GM12878 (cell line): ENCODE results near the gene CCDC28A. TPM values are rescaled to one million over a fixed set of nuclear protein-coding genes. Genes with fewer than 3 reads are reported as not detected.
A peak's percentile ranks its signal among the peaks of the same experiment; 100 is the strongest.

ENCODE experiments used
- ATF7 ChIP-seq: fragments of 450-650 bp; IDR thresholded peaks from 2 replicates; pipeline ENCODE4 v1.6.1; 2016; ENCODE audit warnings: low read depth, mild to moderate bottlenecking
- BACH1 ChIP-seq: fragments of 450-650 bp; IDR thresholded peaks from 2 replicates; pipeline ENCODE4 v1.6.1; 2017; ENCODE audit warnings: mild to moderate bottlenecking, borderline replicate concordance
- CREM ChIP-seq: IDR thresholded peaks from 2 replicates; pipeline ENCODE4 v1.6.1; 2014; ENCODE audit warnings: antibody characterized with exemption, low read depth
- EED ChIP-seq: sonication (generic); IDR thresholded peaks from 2 replicates; pipeline ENCODE4 v1.6.1; 2016; ENCODE audit warnings: antibody characterized with exemption, low read depth
- ELK1 ChIP-seq: IDR thresholded peaks from 2 replicates; pipeline ENCODE4 v1.6.1; 2012; ENCODE audit warnings: low read depth, low read length, improper control_type of control experiment
- HDAC2 ChIP-seq: fragments of 200-600 bp; sonication (generic); IDR thresholded peaks from 2 replicates; pipeline ENCODE4 v1.6.1; 2017
- HDAC6 ChIP-seq: fragments of 200-600 bp; sonication (generic); IDR thresholded peaks from one replicate; pipeline ENCODE4 v1.8.0; 2017; ENCODE audit warnings: antibody characterized with exemption; ENCODE audit not compliant: unreplicated experiment
- KLF5 ChIP-seq: fragments of 450-650 bp; IDR thresholded peaks from 2 replicates; pipeline ENCODE4 v1.6.1; 2014; ENCODE audit warnings: mild to moderate bottlenecking; ENCODE audit not compliant: partially characterized antibody
- MXI1 ChIP-seq: fragments of 150-350 bp; IDR thresholded peaks from 2 replicates; pipeline ENCODE4 v1.6.1; 2011; ENCODE audit warnings: low read depth, mild to moderate bottlenecking, inconsistent platforms, low read length, improper control_type of control experiment
- NBN ChIP-seq: fragments of 450-650 bp; IDR thresholded peaks from 2 replicates; pipeline ENCODE4 v1.6.1; 2016
- NFYB ChIP-seq: IDR thresholded peaks from 2 replicates; pipeline ENCODE4 v1.6.1; 2011; ENCODE audit warnings: low read depth, mild to moderate bottlenecking, low read length, improper control_type of control experiment, moderate library complexity; ENCODE audit not compliant: insufficient read depth
- NR2C1 ChIP-seq: fragments of 450-650 bp; IDR thresholded peaks from 2 replicates; pipeline ENCODE4 v1.6.1; 2017; ENCODE audit warnings: antibody characterized with exemption, mild to moderate bottlenecking, moderate library complexity
- PAX5 ChIP-seq: IDR thresholded peaks from 2 replicates; pipeline ENCODE4 v1.6.1; 2011; ENCODE audit warnings: low read depth, low read length, borderline replicate concordance
- POLR2AphosphoS2 ChIP-seq: IDR thresholded peaks from 2 replicates; pipeline ENCODE4 v1.6.1; 2011; ENCODE audit warnings: low read depth, mild to moderate bottlenecking, low read length, improper control_type of control experiment, moderate library complexity
- RELB ChIP-seq: fragments of 450-650 bp; IDR thresholded peaks from 2 replicates; pipeline ENCODE4 v1.6.1; 2017; ENCODE audit warnings: low read depth, mild to moderate bottlenecking, moderate library complexity
- SMAD5 ChIP-seq: IDR thresholded peaks from 2 replicates; pipeline ENCODE4 v1.6.1; 2016; ENCODE audit warnings: antibody characterized with exemption, low read depth
- SRF ChIP-seq, 2 experiments: IDR thresholded peaks; 2 replicates each; pipeline ENCODE4 v1.6.1; 2011; ENCODE audit warnings: low read depth in 2 of 2, low read length in 2 of 2, mild to moderate bottlenecking in 1 of 2, moderate library complexity in 1 of 2
- STAT1 ChIP-seq: fragments of 450-650 bp; conservative IDR thresholded peaks from 2 replicates; pipeline ENCODE4 v1.6.1; 2014; ENCODE audit warnings: antibody characterized with exemption, mild to moderate bottlenecking
- STAT3 ChIP-seq: IDR thresholded peaks from 2 replicates; pipeline ENCODE4 v1.6.1; 2011; ENCODE audit warnings: low read depth, low read length, improper control_type of control experiment
- TCF7 ChIP-seq: IDR thresholded peaks from 2 replicates; pipeline ENCODE4 v1.6.1; 2014; ENCODE audit warnings: antibody characterized with exemption, borderline replicate concordance
- YY1 ChIP-seq: IDR thresholded peaks from 2 replicates; pipeline ENCODE4 v1.6.1; 2011; ENCODE audit warnings: low read depth, mild to moderate bottlenecking, low read length
- ZNF207 ChIP-seq: fragments of 450-650 bp; IDR thresholded peaks from 2 replicates; pipeline ENCODE4 v1.6.1; 2014; ENCODE audit warnings: antibody characterized with exemption, mild to moderate bottlenecking, borderline replicate concordance
- polyA plus RNA-seq, 11 experiments: library from polyadenylated mRNA; depleted of rRNA in 4 of 11; unstranded in 6 of 11; stranded (reverse) in 5 of 11; fragments of >200 nt; fragmentation: Nextera tagmentation in 4 of 11; fragmentation: Illumina TruSeq in 1 of 11; extraction: Ambion mirVana in 4 of 11; extraction: Trizol in 1 of 11; gene quantifications; 1 replicate in 1 of 11; 2 replicates in 10 of 11; pipeline versions ENCODE4 v1.2.1 to v1.2.3, GENCODE V29; 2011 to 2016; ENCODE audit warnings: inconsistent platforms in 2 of 11, missing spikeins in 2 of 11, low read depth in 1 of 11
- total RNA-seq, 4 experiments: library from RNA; depleted of rRNA in 3 of 4; stranded (reverse); fragments of >200 nt in 3 of 4; fragmentation: Illumina TruSeq in 1 of 4; extraction: Trizol in 1 of 4; gene quantifications; 2 replicates each; pipeline versions ENCODE4 v1.2.1 to v1.2.3, GENCODE V29; 2013 to 2021
- TF ChIP-seq, protein P1 (sequence below): fragments of 450-650 bp; conservative IDR thresholded peaks from 2 replicates; pipeline ENCODE4 v1.6.1; 2017; ENCODE audit warnings: mild to moderate bottlenecking, moderate library complexity
- TF ChIP-seq, protein P2 (sequence below): fragments of 150-350 bp; IDR thresholded peaks from 2 replicates; pipeline ENCODE4 v1.6.1; 2014; ENCODE audit warnings: mild to moderate bottlenecking, low read depth, low read length

The CCDC28A gene
- total and polyA plus RNA-seq, 10 of the 15 experiments (the other 5 are each of a cell fraction or from before 2014, with no cell fraction given), result 13.5 to 38.8 (median 19.2) TPM

DNA sequence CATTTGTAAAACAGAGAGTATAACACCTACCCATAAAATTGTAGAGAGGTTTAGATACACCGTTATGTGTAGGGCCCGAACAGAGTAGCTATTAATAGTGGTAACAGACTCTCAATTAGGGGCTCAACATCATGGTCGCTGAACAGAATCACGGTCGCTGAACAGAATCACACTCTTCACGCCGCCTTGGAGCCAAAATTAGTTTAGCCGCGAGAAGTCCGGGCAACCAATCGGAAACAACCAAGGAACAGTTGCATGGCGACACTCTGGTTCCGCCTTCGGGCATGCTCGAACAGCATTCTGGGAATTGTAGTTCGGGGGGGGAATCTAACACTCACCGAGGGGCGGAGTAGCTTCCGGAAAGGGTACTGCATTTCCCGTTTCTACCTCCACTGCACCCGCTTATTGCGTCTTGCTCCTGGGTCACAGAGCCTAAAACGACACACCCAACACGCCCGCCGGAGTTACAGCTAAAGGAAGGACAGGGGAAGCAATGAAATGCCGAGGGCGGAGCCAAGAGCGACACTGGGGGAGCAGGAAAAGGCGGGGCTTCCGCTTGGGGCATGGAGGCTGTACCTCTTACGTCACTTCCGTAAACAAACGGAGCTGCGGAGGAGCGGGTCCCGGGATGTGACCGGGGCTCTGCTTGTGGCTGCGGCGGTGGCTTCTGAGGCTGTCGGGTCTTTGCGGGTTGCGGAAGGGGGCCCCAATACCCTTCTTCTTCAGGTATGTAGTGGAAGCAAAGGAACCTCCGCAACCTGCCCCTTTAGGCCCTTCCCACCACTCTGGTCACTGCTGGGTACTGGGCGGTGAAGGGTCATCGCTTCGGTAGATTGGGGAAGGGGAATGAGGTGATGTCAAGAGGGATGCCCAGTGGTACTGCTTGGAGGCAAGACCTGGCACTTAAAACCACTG lies at the start of gene CCDC28A (continued):
- TF ChIP-seq, protein P1, sequence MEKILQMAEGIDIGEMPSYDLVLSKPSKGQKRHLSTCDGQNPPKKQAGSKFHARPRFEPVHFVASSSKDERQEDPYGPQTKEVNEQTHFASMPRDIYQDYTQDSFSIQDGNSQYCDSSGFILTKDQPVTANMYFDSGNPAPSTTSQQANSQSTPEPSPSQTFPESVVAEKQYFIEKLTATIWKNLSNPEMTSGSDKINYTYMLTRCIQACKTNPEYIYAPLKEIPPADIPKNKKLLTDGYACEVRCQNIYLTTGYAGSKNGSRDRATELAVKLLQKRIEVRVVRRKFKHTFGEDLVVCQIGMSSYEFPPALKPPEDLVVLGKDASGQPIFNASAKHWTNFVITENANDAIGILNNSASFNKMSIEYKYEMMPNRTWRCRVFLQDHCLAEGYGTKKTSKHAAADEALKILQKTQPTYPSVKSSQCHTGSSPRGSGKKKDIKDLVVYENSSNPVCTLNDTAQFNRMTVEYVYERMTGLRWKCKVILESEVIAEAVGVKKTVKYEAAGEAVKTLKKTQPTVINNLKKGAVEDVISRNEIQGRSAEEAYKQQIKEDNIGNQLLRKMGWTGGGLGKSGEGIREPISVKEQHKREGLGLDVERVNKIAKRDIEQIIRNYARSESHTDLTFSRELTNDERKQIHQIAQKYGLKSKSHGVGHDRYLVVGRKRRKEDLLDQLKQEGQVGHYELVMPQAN, result peak; percentile 97
- no peak for TF ChIP-seq HDAC6
- TF ChIP-seq NBN, result peak; percentile 62
- TF ChIP-seq RELB, result peak; percentile 35; the same call in 1 of the 2 replicates
- TF ChIP-seq BACH1, result 0 out of 2 replicates have a peak, but pooled peaks have one; percentile 52
- TF ChIP-seq ZNF207, result no peak
- peak; percentile 95 for TF ChIP-seq ATF7
- no peak for TF ChIP-seq SRF (IDR thresholded peaks at IDR 0.05; ENCODE audit: low read depth in 2 of 2, low read length in 2 of 2)
- 0 out of 2 replicates have a peak, but pooled peaks have one; percentile 28 for TF ChIP-seq HDAC2
- no peak for TF ChIP-seq TCF7
- TF ChIP-seq, protein P2, sequence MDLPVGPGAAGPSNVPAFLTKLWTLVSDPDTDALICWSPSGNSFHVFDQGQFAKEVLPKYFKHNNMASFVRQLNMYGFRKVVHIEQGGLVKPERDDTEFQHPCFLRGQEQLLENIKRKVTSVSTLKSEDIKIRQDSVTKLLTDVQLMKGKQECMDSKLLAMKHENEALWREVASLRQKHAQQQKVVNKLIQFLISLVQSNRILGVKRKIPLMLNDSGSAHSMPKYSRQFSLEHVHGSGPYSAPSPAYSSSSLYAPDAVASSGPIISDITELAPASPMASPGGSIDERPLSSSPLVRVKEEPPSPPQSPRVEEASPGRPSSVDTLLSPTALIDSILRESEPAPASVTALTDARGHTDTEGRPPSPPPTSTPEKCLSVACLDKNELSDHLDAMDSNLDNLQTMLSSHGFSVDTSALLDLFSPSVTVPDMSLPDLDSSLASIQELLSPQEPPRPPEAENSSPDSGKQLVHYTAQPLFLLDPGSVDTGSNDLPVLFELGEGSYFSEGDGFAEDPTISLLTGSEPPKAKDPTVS, result no peak
- peak; percentile 60; the same call in 1 of the 2 replicates for TF ChIP-seq PAX5
- TF ChIP-seq MXI1, result peak; percentile 98
- no peak for TF ChIP-seq EED
- TF ChIP-seq YY1, result peak; percentile 59
- TF ChIP-seq ELK1, result no peak
- TF ChIP-seq POLR2AphosphoS2, result peak; percentile 49
- peak; percentile 67 for TF ChIP-seq STAT1
- TF ChIP-seq NFYB, result peak; percentile 88
- peak; percentile 48 for TF ChIP-seq NR2C1
- peak; percentile 61 for TF ChIP-seq KLF5
- TF ChIP-seq STAT3, result no peak
- TF ChIP-seq SMAD5, result 0 out of 2 replicates have a peak, but pooled peaks have one; percentile 50
- peak; percentile 96 for TF ChIP-seq CREM
